NB4 (cell line): ENCODE data around the gene CCDC85A.

Experiments used
- DNase-seq: peaks from one replicate; pipeline ENCODE4 v3.0.0; 2010; ENCODE audit warnings: low read depth
- H3K4me3 ChIP-seq: one replicate; pipeline ENCODE4 v1.5.1; 2011; ENCODE audit warnings: mild to moderate bottlenecking, low read depth, low read length, moderate library complexity
- MYC ChIP-seq: IDR thresholded peaks from 2 replicates; pipeline ENCODE4 v1.6.1; 2011; ENCODE audit warnings: low read depth, low read length
- POLR2A ChIP-seq: IDR thresholded peaks from 2 replicates; pipeline ENCODE4 v1.6.1; 2011; ENCODE audit warnings: mild to moderate bottlenecking; ENCODE audit not compliant: insufficient read length; ENCODE audit errors: extremely low read depth
- TF ChIP-seq, protein P1 (sequence below): IDR thresholded peaks from one replicate; pipeline ENCODE4 v1.5.1; 2012; ENCODE audit warnings: low read depth, low read length
- TF ChIP-seq, protein P2 (sequence below): IDR thresholded peaks from 2 replicates; pipeline ENCODE4 v1.6.1; 2011; ENCODE audit warnings: low read depth, low read length

CCDC85A gene

DNA sequence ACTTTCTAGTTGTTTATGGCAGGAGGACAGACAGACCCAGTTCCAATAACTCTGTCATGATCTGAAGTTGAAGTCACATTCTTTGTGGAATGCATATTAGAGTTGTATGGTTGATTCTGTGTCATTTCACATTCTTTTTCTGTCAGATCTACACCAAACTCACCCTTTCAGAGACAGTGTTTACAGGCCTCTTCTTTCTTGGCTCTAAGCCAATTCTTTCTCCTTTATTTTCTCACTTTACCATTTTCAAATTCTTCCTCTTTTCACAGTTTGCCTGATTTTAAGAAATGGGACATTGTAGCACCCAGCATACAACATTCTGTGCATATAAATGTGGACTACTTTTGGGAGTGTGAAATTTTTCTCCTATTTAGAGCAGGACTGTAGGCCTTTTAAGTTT is 103.7 kb downstream of the CCDC85A start:
- no peak overlapping the region for H3K4me3 ChIP-seq
- no peak for DNase-seq
- TF ChIP-seq, protein P1, sequence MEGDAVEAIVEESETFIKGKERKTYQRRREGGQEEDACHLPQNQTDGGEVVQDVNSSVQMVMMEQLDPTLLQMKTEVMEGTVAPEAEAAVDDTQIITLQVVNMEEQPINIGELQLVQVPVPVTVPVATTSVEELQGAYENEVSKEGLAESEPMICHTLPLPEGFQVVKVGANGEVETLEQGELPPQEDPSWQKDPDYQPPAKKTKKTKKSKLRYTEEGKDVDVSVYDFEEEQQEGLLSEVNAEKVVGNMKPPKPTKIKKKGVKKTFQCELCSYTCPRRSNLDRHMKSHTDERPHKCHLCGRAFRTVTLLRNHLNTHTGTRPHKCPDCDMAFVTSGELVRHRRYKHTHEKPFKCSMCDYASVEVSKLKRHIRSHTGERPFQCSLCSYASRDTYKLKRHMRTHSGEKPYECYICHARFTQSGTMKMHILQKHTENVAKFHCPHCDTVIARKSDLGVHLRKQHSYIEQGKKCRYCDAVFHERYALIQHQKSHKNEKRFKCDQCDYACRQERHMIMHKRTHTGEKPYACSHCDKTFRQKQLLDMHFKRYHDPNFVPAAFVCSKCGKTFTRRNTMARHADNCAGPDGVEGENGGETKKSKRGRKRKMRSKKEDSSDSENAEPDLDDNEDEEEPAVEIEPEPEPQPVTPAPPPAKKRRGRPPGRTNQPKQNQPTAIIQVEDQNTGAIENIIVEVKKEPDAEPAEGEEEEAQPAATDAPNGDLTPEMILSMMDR = no peak
- TF ChIP-seq, protein P2, sequence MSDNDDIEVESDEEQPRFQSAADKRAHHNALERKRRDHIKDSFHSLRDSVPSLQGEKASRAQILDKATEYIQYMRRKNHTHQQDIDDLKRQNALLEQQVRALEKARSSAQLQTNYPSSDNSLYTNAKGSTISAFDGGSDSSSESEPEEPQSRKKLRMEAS = no peak
- TF ChIP-seq POLR2A (no peak), MYC (no peak)

DNA sequence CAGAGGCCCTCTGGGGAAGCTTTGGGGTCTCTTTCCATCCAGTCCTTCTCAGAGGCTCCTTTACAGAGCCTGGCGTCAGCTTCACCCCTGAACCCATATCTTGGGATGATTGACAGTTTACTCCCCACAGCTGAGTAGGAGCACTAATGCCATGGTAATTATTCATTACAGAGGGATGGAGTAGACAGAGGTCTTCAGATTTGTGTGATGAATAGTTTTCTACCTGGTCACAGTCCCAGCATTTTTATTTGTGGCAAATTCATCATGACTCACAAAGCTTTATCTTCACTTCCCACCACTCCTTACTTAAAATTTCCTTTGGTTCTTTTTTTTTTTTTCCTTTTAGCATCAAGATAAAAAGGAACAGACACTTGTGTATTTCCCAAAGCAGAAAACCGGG is 104.2 kb downstream of the CCDC85A start:
- TF ChIP-seq, protein P1 = no peak
- no peak for TF ChIP-seq MYC
- TF ChIP-seq, protein P2 = no peak
- no peak for TF ChIP-seq POLR2A
- DNase-seq = no peak
- H3K4me3 ChIP-seq = no peak overlapping the region

DNA sequence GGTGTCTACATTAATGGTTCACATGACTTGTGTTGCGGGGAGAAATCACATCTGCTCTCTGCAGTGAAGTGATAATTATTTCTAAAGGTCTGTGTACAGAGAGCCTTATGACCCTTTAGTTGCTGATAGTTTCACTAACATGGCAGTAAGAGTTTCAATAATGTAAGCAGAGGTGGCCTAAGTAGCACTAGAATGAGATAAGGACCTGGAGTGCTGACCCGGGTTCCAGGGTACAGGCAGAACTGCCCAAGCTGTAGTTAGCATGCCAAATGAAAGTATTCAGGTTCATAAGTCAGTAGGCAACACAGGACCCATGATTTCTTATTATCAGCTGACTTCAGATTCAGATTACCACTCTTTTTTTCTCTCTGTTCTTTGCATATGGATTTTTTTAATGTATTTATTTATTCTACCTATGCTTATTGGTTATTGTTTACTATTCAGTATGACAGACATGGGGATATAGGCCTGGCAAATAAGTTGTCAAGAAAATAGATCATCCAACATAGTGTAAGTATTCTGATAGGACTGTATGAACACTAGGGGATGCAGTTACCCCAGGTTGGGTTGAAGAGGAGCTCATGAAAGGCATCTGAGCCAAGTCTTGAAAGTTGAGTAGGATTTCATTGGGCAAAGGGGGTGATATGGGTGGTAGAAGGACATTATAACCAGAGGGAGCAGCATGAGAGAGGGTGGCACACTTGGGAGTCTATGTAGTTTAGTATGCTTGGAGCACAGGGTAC is 105.2 kb downstream of the CCDC85A start:
- no peak for DNase-seq
- no peak for TF ChIP-seq MYC
- TF ChIP-seq, protein P1 = no peak
- no peak for TF ChIP-seq POLR2A
- TF ChIP-seq, protein P2 = no peak
- no peak overlapping the region for H3K4me3 ChIP-seq

DNA sequence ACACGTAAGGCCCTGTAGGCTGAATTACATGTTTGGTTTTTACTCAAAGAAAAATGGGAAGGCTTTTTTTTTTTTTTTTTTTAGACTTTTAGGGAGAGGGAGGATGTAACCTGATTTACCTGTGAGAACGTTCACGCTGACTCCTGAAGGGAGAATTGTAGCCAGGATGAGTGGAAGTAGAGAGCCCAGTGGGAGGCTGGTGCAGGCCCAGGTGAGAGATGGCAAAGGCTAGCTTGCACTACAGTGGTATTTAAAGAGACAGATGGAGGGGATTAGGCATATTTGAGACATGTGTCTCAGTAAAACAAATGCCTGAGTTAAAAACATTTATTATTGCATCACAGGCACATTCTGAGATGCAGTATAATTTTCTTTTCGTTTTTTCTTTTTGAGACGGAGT is 107.9 kb downstream of the CCDC85A start:
- H3K4me3 ChIP-seq = no peak overlapping the region
- no peak for TF ChIP-seq POLR2A
- TF ChIP-seq, protein P1 = no peak
- no peak for TF ChIP-seq MYC
- TF ChIP-seq, protein P2 = no peak
- no peak for DNase-seq

DNA sequence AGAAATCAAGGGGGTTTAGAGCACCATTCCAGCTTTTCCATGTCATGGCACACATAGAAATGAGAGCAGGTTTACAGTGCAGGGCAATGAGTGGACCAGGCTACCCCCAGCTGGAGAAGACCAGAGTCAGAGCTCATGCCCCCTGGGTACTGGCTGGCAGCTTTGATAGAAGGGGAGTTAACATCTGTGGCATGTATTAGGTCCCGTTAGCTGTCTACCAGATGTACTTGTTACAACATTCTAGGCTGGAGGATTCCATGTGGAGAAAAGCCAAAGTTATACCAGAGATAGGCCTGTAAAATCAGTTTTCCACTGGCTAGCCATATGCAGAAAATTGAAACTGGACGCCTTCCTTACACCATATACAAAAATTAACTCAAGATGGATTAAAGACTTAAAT is 109.2 kb downstream of the CCDC85A start:
- TF ChIP-seq, protein P1 = no peak
- TF ChIP-seq, protein P2 = no peak
- TF ChIP-seq POLR2A = no peak
- no peak for TF ChIP-seq MYC
- DNase-seq = no peak
- no peak overlapping the region for H3K4me3 ChIP-seq
